Fibroblast of lung (primary cell): ENCODE measurements around the gene CCDC60.

Source experiments
- CTCF ChIP-seq, 2 donors: IDR thresholded peaks in 1 of 2; conservative IDR thresholded peaks in 1 of 2; 1 replicate in 1 of 2; 2 replicates in 1 of 2; pipeline ENCODE4 v1.5.1; 2011 to 2012; ENCODE audit warnings: low read length in 2 of 2, control low read depth in 1 of 2, inconsistent platforms in 1 of 2, low read depth in 1 of 2, mild to moderate bottlenecking in 1 of 2
- EZH2 ChIP-seq: IDR thresholded peaks from 2 replicates; pipeline ENCODE4 v1.5.1; 2012; ENCODE audit warnings: low read length, control low read depth, mild to moderate bottlenecking; ENCODE audit errors: missing control alignments

GRCh38 chr12:119419381-119419780 lies 84.9 kb downstream of the CCDC60 start:
- no peak for TF ChIP-seq CTCF (conservative IDR thresholded peaks at IDR 0.05 in 1 of 2, IDR thresholded peaks at IDR 0.05 in 1 of 2; ENCODE audit: low read depth in 1 of 2, low read length in 2 of 2)
- TF ChIP-seq EZH2, result no peak
